HG02885 (cell line): ENCODE data around the gene C10orf143.

Experiments
- ATAC-seq: cut with Tn5 transposase; IDR thresholded peaks from one replicate; pipeline ENCODE4 v1.9.1; 2021; ENCODE audit warnings: mild to moderate bottlenecking; ENCODE audit not compliant: unreplicated experiment, poor library complexity

The C10orf143 gene

DNA sequence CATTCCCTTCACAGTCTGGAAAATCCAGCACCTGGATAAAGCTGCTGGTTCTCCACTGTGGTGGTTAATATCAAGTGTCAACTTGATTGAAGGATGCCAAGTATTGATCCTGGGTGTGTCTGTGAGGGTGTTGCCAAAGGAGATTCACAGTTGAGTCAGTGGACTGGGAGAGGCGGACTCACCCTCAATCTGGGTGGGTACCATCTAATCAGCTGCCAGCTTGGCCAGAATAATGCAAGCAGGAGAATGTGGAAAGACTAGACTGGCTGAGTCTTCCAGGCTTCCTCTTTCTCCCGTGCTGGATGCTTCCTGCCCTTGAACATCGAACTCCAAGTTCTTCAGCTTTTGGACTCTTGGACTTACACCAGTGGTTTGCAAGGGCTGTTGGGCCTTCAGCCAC lies 48.4 kb downstream of the C10orf143 start:
- no peak for ATAC-seq

DNA sequence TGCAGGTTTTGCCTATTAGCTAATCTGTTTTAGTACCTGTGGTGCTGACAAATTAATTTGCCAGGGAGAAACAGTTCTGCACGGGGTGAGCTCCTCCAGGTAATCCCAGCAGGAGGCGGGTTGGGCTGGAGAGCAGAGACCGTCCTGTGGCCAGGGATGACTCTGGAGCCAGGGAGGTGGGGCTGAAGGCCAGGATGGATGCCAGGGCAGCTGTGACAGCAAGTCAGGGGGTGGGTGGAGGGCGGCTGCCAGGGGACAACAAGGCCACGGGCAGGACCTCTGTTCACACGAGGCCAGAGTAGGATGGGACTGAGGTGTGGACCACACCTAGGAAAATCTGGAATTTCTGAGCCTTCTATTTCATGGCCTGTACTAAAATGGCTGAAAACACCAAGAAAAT lies 48.9 kb downstream of the C10orf143 start:
- ATAC-seq: no peak

DNA sequence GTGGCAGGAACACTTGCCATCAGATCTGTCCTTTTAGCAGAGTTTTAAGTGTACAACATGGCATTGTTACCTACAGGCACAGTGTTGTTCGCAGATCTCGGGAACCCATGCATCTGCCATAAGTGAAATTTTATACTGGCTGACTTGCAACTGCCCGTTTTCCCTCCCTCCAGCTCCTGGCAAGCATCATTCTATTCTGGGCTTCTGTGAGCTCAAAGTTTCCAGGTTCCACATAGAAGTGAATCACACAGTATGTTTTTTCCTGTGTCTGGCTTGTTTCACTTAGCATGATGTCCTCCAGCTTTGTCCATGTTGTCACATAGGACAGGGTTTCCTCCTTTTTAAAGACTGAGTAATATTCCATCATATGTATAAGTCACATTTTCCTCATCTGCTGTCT lies 56.6 kb downstream of the C10orf143 start:
- ATAC-seq: no peak

DNA sequence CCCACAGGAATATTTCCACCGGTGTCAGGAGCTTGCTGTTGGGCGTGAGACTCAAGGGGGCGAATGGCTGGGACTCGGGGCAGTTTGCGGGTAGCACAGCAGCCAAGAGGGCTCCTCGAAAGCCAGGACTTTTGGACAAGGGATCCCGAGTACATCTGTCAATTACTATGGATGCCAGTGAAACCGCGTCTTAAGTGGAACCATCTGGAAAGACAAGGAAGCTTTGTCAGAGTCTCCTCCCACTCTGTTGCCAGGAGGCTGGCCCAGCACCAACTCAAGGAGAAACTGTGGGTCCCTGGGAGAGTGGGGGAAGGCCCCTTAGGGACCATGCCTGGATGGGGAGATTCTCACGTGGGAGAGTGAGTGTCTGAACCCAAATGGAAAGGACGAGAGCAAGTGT lies 57.1 kb downstream of the C10orf143 start:
- ATAC-seq: no peak

GRCh38 chr10:130052193-130052592 lies 58.4 kb downstream of the C10orf143 start:
- no peak for ATAC-seq

DNA sequence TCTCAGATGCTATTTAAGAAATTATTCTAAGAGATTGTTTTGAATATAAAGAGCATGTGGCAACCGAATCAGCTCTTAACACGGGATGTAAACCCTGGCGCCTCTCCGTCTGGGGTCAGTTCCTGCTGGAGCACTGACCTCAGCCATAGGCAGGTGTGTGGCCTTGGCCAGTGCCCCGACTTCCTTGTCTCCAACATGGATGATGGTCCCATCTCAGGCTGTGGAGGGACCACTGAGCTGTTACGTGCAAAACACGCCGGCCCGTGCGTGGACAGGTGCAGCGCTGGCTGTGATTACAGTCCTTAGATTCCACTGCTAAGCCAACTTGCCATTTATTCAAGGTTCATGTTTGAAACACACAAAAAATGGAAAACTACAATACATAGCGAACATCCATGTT lies 59.9 kb downstream of the C10orf143 start:
- no peak for ATAC-seq

DNA sequence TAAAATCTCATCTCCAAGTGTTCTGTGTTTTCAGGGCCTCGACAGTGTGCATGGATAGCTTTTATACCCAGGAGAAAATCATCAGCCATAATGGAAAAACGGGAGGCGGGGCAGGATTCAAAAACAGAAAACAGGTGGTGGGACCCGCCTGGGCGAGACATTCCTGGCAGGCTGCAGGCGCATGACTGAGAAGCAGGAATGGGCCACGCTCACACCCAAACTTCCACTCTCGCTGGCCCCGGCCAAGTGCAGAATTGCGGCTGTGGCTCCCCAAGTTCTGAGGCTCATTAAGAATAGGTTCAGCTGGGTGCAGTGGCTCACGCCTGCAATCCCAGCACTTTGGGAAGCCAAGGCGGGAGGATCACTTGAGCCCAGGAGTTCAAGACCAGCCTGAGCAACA lies 60.6 kb downstream of the C10orf143 start:
- ATAC-seq: no peak

- ATAC-seq: no peak
Observed at GRCh38 chr10:130049244-130049643, 61.4 kb downstream of the C10orf143 start.

- no peak for ATAC-seq
Observed at GRCh38 chr10:130048081-130048480, 62.5 kb downstream of the C10orf143 start.

GRCh38 chr10:130047336-130047735 lies 63.3 kb downstream of the C10orf143 start:
- no peak for ATAC-seq

- no peak for ATAC-seq
Observed at GRCh38 chr10:130046591-130046990, 64.0 kb downstream of the C10orf143 start.

GRCh38 chr10:130045801-130046321 lies 64.8 kb downstream of the C10orf143 start:
- no peak for ATAC-seq

GRCh38 chr10:130045091-130045652 lies 65.5 kb downstream of the C10orf143 start:
- no peak for ATAC-seq

DNA sequence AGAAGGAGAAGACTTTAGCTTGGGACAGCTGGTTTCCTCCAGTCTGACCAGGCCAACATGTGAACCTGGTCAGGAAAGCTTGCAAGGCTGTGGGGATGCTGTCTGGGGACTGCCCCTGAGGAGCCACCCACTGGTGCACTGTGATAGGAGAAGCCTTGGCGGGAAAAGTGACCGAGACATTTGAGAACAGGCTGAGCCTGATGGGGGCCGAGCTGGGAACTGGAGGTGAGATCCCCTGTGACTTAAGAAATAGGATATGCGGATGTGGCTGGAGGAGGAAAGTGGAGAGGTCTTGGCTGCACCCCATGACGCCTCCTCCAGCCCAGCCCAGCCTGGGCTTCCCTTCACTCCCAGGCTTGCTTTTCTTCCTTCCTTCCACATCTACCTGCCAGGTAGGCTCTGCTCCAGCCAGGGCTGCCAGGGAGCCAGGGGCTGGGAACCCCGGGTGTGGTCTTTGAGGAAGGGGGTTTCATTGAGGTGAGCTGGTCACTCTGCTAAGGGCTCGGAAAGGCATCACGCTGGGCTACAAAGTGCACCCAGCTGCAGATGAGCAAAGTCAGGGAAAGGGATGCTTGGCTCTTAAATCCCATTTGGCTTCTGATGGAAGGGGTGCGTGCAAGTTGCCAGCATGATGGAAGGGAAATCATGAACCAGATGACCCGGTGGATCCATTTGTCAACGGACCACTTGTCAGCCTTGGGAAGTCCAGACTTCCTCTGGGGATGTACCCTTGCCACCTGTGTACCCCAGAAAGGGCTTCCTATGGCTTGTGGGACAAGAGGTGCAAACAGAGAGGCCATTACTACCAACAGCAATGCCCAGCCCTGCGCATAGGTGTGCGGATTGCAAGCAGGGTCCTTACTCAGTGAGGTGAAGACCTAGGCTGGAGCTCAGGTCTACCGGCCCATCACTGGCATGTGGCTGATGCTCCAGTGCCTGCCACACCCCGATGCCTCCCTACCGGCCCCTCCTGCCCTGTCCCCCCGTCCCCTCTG lies 66.3 kb downstream of the C10orf143 start:
- ATAC-seq: no peak

DNA sequence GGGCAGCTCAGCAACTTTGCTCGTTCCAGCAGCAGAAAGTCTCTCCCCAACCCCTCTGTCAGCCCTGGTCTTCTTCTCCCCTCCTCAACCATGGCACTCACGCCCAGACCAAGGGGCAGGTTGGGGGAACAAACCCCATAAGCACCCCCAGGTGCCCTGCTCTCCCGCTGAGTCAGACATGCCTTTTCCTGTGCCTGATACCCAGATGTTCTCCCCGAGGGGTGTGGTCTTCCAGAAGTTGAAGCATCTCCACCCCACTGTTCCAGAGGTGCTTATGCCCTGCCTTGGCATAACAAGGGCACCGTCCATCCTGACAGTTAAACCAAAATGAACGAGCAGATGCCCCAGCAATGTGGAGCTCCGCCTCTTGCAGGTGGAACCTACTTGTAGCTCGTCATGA lies 67.1 kb downstream of the C10orf143 start:
- no peak for ATAC-seq

GRCh38 chr10:130042381-130042780 lies 68.2 kb downstream of the C10orf143 start:
- ATAC-seq: no peak

- ATAC-seq: no peak
Observed at GRCh38 chr10:130041451-130042371, 68.9 kb downstream of the C10orf143 start.

- ATAC-seq: no peak
Observed at GRCh38 chr10:130040817-130041330, 69.8 kb downstream of the C10orf143 start.

DNA sequence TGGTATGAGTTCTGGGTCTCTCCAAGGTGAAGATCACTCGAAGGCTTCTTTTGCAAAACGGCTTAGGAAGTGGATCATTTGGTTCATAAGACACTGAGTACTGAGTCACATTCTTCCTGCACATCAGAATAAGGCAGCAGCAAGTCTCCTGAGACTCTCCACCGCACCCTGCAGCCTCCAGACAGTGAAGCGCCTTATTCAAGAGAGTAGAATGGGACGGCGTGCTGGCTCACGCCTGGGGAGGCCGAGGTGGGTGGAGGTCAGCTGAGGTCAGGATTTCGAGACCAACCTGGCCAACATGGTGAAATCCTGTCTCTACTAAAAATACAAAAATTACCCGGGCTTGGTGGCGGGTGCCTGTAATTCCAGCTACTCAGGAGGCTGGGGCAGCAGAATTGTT lies 70.3 kb downstream of the C10orf143 start:
- ATAC-seq: no peak

- ATAC-seq: no peak
Observed at GRCh38 chr10:130039141-130039540, 71.5 kb downstream of the C10orf143 start.
